ENCODE results near the gene AFF3.

AFF3 gene

DNA sequence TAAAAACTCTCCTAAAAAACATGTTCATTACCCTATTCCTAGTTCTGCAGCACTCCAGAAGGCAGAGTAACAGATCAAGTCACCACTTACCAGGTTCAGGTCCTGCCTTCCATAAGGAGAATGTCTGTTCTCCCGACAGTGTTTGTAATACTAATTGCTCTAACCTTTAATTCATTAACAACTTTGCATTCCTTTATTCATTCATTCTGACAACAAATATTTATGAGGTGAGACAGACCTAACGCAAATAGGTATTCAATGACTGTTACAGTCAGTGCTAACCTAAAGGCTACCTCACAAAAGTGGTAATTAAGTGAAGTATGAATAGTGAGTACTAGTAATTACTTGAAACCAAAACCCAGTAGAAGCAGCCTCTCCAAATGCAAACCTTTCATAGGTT is 224.0 kb downstream of the AFF3 start:
- DNase-seq, result no peak

DNA sequence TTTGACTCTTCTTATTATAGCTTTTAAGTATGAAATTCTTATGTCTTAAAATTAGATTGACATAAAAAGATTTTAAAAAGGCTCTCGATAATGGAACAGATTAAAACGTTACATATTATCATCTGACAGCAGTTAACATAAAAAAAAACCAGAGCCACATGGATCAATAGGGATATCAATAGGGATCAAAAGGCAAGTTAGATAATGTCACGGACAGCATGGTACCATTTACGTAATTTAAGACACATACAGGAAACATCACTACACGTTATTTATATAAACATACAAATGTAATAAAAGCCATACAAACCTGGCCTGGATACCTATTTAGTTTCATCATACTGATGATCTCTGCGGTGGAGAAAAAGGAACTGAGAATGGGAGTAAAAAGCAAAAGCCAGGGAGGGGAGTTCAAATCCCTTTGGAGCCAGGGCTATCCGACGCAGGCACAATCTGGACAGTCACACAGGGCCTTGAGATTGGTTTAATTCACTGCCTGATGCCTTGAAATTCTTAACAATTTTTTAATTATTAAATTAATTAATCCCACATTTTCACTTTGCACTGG is 227.2 kb downstream of the AFF3 start:
- DNase-seq, result no peak

GRCh38 chr2:99911736-99912135 is 230.7 kb downstream of the AFF3 start:
- no peak for DNase-seq

GRCh38 chr2:99910902-99911301 is 231.5 kb downstream of the AFF3 start:
- no peak for DNase-seq

- no peak for DNase-seq
Observed at GRCh38 chr2:99905636-99906035, 236.8 kb downstream of the AFF3 start.

GRCh38 chr2:99905025-99905424 is 237.4 kb downstream of the AFF3 start:
- no peak for DNase-seq

- DNase-seq, result no peak
Observed at GRCh38 chr2:99903981-99904380, 238.4 kb downstream of the AFF3 start.

DNA sequence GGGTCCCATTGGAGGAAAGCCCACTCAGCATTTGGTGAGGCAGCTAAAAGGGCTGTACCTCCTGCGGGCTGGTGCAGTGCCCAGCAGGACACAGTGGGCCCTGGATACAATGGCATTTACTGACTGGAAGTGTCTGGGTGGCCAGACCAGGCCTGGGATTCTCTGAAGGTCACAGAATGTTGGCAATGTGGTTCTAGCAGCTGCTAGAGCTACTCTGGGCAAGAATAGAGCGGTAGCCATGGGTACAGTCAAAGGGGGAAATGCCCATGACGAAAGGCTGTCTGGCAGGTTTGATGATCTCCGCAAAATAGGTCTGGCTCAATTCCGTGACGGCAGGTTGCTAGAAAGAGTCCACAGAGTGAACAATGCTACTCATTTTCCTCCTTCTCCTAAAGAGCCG is 241.8 kb downstream of the AFF3 start:
- no peak for DNase-seq

DNA sequence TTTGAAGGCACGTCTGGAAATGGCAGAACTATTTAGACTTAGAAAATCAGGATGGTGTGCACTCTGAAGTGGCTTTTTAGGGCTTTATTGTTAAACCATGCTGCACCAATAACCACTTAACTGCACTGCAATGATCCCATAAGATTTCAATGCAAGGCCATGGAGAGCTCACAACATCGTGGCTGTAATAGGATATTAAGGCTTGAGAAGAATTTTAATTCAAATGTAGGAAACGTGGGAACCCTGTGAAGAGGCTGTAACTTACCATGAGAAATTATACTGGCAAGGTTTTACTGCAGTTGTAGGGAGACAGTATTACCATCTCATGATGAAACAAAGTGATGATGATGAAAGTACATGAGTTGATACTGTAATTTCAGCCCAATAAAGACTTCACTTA is 242.5 kb downstream of the AFF3 start:
- DNase-seq, result no peak

- no peak for DNase-seq
Observed at GRCh38 chr2:99899058-99899855, 243.1 kb downstream of the AFF3 start.

DNA sequence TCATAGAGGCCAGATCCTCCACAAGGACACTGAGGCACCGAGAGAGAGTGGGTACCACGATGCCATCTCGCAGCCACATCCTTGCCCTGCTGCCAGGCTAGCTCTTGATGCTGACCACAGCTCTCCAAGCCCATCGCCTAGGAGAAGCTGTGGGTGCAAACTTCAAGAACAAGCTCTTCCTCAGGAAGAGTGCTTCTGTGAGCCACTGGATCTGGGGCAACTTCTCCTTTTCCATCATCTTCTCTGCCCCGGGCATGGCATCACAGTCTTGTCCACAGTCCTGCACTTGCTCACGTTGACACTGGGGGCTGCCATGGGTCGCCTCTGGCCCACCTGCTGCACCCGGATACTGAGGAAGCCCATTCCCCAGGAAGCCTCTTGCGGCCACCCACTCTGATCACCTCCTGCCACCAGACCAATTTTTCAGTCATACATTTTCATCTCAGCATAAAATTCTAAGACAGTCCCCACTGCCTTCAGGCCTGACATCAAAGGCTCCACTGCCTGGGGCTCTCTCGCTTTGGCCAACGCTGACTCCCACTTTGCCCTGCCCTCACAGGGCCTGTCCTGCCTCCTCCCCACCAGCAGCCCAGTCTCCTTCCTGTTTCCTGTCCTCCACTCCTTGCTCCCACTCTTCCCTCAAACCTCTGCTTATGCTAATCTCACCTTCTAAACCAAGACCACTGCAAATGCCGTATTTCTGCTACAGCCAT is 243.9 kb downstream of the AFF3 start:
- DNase-seq, result no peak

DNA sequence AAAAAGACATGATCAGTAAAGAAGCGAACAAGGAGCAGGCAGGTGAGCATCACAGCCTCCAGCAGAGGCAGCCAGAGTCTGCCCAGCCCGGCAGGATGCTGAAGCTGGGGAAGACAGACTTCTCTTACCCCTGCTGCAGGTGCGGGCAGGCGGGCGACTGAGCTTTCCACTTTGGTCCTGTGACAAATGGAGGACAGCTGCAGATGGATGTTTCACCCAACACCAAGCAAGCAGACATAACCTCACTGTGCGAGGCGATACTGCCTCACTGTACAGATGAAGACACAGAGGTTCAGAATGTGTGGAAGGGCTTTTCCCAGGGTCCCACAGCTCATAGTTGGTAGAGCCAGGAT is 251.0 kb downstream of the AFF3 start:
- DNase-seq, result no peak

GRCh38 chr2:99890568-99891427 is 251.6 kb downstream of the AFF3 start:
- no peak for DNase-seq

GRCh38 chr2:99888617-99889016 is 253.8 kb downstream of the AFF3 start:
- DNase-seq, result no peak

DNA sequence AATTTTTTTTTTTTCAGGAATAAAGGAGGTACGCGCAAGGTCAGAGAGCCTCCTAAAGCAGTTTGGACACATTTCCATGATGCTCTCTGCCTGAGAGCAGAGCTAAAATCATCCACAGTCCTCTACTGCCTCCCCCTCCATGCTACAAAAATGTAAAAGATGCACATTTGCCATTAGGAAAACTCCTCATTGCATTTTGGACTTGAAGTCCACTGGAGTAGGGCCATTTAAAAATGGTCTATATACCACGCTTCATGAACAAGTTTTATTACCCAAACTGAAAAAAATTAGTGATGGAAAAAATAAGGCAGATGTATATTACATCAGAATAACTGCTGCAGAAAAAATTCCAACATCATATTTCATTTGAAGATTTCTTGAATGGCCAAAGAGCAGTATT is 256.0 kb downstream of the AFF3 start:
- no peak for DNase-seq

DNA sequence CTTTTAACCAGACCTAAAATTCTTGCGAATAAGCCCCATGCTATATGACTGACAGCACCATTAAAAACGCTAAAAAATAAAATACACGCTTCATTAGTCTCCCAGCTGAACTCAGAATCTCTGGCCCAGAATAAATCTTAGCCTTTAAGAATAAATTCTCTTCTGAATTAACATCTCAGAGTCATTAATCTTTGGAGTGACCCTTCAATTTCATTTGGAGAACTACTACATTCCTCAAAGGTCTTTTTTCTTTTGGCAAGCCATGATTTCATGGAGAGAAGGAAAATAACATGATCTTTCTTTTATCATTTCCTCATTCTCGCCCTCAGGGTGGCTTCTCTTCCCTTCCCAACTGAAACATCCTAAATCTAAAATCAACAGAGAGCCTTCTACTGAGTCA is 259.0 kb downstream of the AFF3 start:
- DNase-seq, result no peak

- no peak for DNase-seq
Observed at GRCh38 chr2:99881901-99882591, 260.3 kb downstream of the AFF3 start.

DNA sequence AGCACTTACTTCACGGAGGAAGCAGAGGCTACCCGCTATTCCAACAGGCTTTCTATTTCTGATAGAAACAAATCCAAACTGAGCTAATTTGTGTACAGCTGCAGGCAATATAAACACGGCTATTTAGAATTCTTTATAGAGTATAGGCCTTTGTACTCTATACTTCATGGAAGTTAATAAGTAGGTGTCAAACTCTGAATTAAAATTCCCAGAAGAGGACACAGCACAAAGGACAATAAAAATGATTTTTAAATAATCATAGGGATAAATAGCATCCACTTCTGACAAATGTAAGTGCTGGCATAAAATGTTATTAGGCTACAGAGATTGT is 261.5 kb downstream of the AFF3 start:
- no peak for DNase-seq

- DNase-seq, result no peak
Observed at GRCh38 chr2:99880148-99880963, 262.0 kb downstream of the AFF3 start.

DNA sequence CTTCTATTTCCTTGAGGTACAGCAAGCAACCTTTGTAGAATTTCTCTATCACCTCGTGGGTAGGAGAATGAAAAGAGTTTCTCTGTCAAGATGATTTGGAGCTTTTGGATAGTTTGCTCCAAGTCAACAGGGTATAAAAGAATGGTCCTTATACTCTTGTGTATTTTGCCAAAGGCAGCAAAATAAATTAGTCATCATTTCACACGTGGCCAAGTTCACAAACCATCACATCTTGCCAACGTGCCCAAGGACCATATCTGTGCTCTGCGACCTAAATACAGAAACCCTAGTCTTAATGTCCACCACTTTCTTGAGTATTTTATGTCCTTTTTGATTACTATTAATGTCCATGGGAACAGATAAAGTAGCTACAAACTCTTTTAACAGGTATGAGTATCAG is 262.9 kb downstream of the AFF3 start:
- no peak for DNase-seq

- DNase-seq, result no peak
Observed at GRCh38 chr2:99878581-99879350, 263.6 kb downstream of the AFF3 start.
